ENCODE results near the gene PCED1A.
"Not testable (repeated sequence)": the region's sequence is repeated elsewhere in the genome, so short reads cannot be mapped to it uniquely, and the experiment has no call there.

The PCED1A gene

GRCh38 chr20:2835331-2835796 lies 5.1 kb downstream of the PCED1A start:
- no peaks in the 10 kb centered on the region for H3K27me3 ChIP-seq (ENCODE audit: control insufficient read depth, insufficient read depth, low read length)
- no peak overlapping the region for H3K4me3 ChIP-seq (ENCODE audit: low read depth, low read length)
- no peak overlapping the region for H3K4me2 ChIP-seq (ENCODE audit: low read length)
- H2AFZ ChIP-seq = no peak overlapping the region
- no peak for TF ChIP-seq CTCF (IDR thresholded peaks at IDR 0.05)
- no peak overlapping the region for H3K9ac ChIP-seq
- H3K9me3 ChIP-seq (ENCODE audit: control insufficient read depth, low read length) = no peaks in the 10 kb centered on the region
- H3K27ac ChIP-seq = no peak overlapping the region
- no peaks in the 10 kb centered on the region for H3K36me3 ChIP-seq (ENCODE audit: control insufficient read depth, insufficient read depth, low read length)
- no peaks in the 10 kb centered on the region for H3K79me2 ChIP-seq
- H3K4me1 ChIP-seq = peaks cover 2% of the 10 kb centered on the region

GRCh38 chr20:2834401-2835110 lies 5.9 kb downstream of the PCED1A start:
- Histone ChIP-seq H2AFZ (no peak overlapping the region), H3K9me3 (ENCODE audit: control insufficient read depth, low read length) (no peaks in the 10 kb centered on the region), H3K4me2 (ENCODE audit: low read length) (no peak overlapping the region), H3K27ac (no peak overlapping the region), H3K36me3 (ENCODE audit: control insufficient read depth, insufficient read depth, low read length) (no peaks in the 10 kb centered on the region), H3K27me3 (ENCODE audit: control insufficient read depth, insufficient read depth, low read length) (no peaks in the 10 kb centered on the region), H3K79me2 (no peaks in the 10 kb centered on the region), H3K4me1 (no peaks in the 10 kb centered on the region), H3K9ac (no peak overlapping the region), H3K4me3 (ENCODE audit: low read depth, low read length) (no peak overlapping the region)
- no peak for TF ChIP-seq CTCF (IDR thresholded peaks at IDR 0.05)

- TF ChIP-seq CTCF (IDR thresholded peaks at IDR 0.05) = no peak
- Histone ChIP-seq H3K4me1 (no peaks in the 10 kb centered on the region), H3K9ac (no peak overlapping the region), H3K36me3 (ENCODE audit: control insufficient read depth, insufficient read depth, low read length) (no peaks in the 10 kb centered on the region), H3K27me3 (ENCODE audit: control insufficient read depth, insufficient read depth, low read length) (no peaks in the 10 kb centered on the region), H3K4me3 (ENCODE audit: low read depth, low read length) (no peak overlapping the region), H3K27ac (no peak overlapping the region), H2AFZ (no peak overlapping the region), H3K9me3 (ENCODE audit: control insufficient read depth, low read length) (no peaks in the 10 kb centered on the region), H3K79me2 (no peaks in the 10 kb centered on the region), H3K4me2 (ENCODE audit: low read length) (no peak overlapping the region)
These were observed 6.7 kb downstream of the PCED1A start for GRCh38 chr20:2833761-2834160.

- not testable (repeated sequence) for H3K4me1 ChIP-seq; H3K9me3 ChIP-seq (ENCODE audit: control insufficient read depth, low read length); H3K4me2 ChIP-seq (ENCODE audit: low read length); H3K4me3 ChIP-seq (ENCODE audit: low read depth, low read length); H3K27ac ChIP-seq; H3K36me3 ChIP-seq (ENCODE audit: control insufficient read depth, insufficient read depth, low read length); H3K27me3 ChIP-seq (ENCODE audit: control insufficient read depth, insufficient read depth, low read length); H3K9ac ChIP-seq; H3K79me2 ChIP-seq; H2AFZ ChIP-seq
These were observed 9.2 kb downstream of the PCED1A start for GRCh38 chr20:2831206-2831605.

GRCh38 chr20:2829376-2829775 lies 11.1 kb downstream of the PCED1A start:
- Histone ChIP-seq H3K36me3 (ENCODE audit: control insufficient read depth, insufficient read depth, low read length) (no peaks in the 10 kb centered on the region), H3K4me1 (no peaks in the 10 kb centered on the region), H3K4me3 (ENCODE audit: low read depth, low read length) (no peak overlapping the region), H3K27ac (no peak overlapping the region), H3K79me2 (no peaks in the 10 kb centered on the region), H2AFZ (no peak overlapping the region), H3K4me2 (ENCODE audit: low read length) (no peak overlapping the region), H3K27me3 (ENCODE audit: control insufficient read depth, insufficient read depth, low read length) (no peaks in the 10 kb centered on the region), H3K9me3 (ENCODE audit: control insufficient read depth, low read length) (no peaks in the 10 kb centered on the region), H3K9ac (no peak overlapping the region)
- no peak for TF ChIP-seq CTCF (IDR thresholded peaks at IDR 0.05)
